Measurements from ENCODE around the gene CALHM6. TPM values are rescaled to one million over a fixed set of nuclear protein-coding genes. Genes with fewer than 3 reads are reported as not detected.

The CALHM6 gene
- total RNA-seq, 4 donors from 2014 or later: 0.76 to 4.1 (median 1.2) TPM; not detected in 1

DNA sequence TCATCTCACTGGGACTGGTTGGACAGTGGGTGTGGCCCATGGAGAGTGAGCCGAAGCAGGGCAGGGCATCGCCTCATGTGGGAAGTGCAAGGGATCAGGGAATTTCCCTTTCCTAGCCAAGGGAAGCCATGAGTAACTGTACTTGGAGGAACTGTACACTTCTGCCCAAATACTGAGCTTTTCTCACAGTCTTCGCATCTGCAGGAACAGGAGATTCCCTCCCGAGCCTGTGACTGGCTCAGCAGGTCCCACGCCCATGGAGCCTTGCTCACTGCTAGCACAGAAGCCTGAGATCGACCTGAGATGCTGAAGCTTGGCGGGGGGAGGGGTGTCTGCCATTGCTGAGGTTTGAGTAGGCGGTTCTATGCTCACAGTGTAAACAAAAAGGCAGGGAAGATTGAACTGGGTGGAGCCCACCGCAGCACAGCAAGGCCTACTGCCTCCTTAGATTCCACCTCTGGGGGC is 39.8 kb downstream of the CALHM6 start:
- Histone ChIP-seq H3K4me1 (no peaks in the 10 kb centered on the region), H3K36me3 (no peaks in the 10 kb centered on the region), H3K27ac (no peak overlapping the region), H3K9me3 (no peaks in the 10 kb centered on the region), H3K27me3 (no peaks in the 10 kb centered on the region), H3K4me3 (no peak overlapping the region)
- TF ChIP-seq POLR2AphosphoS5 (IDR thresholded peaks at IDR 0.05): no peak
- no peak for TF ChIP-seq POLR2A (IDR thresholded peaks at IDR 0.05)
- TF ChIP-seq CTCF (IDR thresholded peaks at IDR 0.05): no peak
- DNase-seq (ENCODE audit: low spot score in 2 of 2): no peak
- 23% methylated on average over 7 of the region's 9 CpGs for WGBS

GRCh38 chr6:116507324-116507723 is 46.1 kb downstream of the CALHM6 start:
- WGBS: 95% methylated on average over 3 of the region's 3 CpGs
- Histone ChIP-seq H3K27ac (no peak overlapping the region), H3K4me1 (no peaks in the 10 kb centered on the region), H3K4me3 (no peak overlapping the region), H3K36me3 (no peaks in the 10 kb centered on the region), H3K27me3 (no peaks in the 10 kb centered on the region), H3K9me3 (no peaks in the 10 kb centered on the region)
- TF ChIP-seq POLR2AphosphoS5 (IDR thresholded peaks at IDR 0.05) (no peak), EP300 (IDR thresholded peaks at IDR 0.05) (no peak), POLR2A (IDR thresholded peaks at IDR 0.05) (no peak), CTCF (IDR thresholded peaks at IDR 0.05) (no peak)
- no peak for DNase-seq (ENCODE audit: low spot score in 2 of 2)

DNA sequence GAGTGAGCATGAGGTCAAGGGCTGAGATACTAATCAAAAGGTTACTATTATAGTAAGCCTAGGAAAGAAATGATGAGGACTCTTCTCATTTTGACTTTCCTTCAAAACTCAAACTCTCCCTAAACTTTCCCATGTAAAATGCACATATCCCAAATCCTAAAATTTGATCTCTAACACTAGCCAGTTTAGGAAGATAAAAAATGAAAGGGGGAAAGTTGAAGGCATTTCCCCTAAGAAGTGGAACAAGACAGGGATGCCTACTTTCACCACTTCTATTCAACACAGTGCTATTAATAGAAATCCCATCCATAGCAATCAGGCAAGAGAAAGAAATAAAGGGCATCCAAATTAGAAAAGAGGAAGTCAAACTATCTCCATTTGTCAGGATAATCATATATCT is 47.4 kb downstream of the CALHM6 start:
- no peaks in the 10 kb centered on the region for H3K27me3 ChIP-seq
- no peak for DNase-seq (ENCODE audit: low spot score in 2 of 2)
- H3K4me3 ChIP-seq: no peak overlapping the region
- H3K4me1 ChIP-seq: no peaks in the 10 kb centered on the region
- H3K27ac ChIP-seq: no peak overlapping the region
- no peaks in the 10 kb centered on the region for H3K36me3 ChIP-seq
- TF ChIP-seq EP300 (IDR thresholded peaks at IDR 0.05) (no peak), CTCF (IDR thresholded peaks at IDR 0.05) (no peak), POLR2A (IDR thresholded peaks at IDR 0.05) (no peak), POLR2AphosphoS5 (IDR thresholded peaks at IDR 0.05) (no peak)
- no peaks in the 10 kb centered on the region for H3K9me3 ChIP-seq

DNA sequence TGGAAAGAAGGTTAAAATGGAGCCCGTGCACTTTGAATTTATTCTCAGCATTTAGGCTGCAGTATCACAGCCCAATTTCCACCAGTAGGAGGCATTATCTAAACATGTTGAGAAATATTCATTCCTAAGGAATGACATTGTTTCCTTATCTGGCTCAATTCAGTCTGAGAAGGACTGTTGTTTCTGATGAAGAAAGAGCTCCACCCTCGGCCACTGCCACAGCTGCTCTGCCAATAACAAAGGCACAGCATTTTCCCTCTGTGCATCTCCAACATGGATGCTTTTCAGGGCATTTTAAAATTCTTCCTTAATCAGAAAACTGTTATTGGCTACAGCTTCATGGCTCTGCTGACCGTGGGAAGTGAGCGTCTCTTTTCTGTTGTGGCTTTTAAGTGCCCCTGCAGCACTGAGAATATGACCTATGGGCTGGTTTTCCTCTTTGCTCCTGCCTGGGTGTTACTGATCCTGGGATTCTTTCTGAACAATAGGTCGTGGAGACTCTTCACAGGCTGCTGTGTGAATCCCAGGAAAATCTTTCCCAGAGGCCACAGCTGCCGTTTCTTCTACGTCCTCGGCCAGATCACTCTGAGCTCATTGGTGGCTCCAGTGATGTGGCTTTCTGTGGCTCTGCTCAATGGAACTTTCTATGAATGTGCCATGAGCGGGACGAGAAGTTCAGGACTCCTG is 50.4 kb downstream of the CALHM6 start, which contains the start of gene CALHM5:
Gene CALHM5 (plus strand): TSS at position 216 of the 687 bp plus-strand sequence. CDS start 58 bp downstream, at position 274.
- H3K27ac ChIP-seq: peak within 1 kb of the TSS; percentile 88
- DNase-seq (ENCODE audit: low spot score in 2 of 2): no peak
- WGBS: 52% methylated on average over 10 of the region's 10 CpGs
- peak; percentile 13 to 41 for TF ChIP-seq CTCF (IDR thresholded peaks at IDR 0.05)
- no peak for TF ChIP-seq POLR2A (IDR thresholded peaks at IDR 0.05)
- TF ChIP-seq EP300 (IDR thresholded peaks at IDR 0.05): no peak
- peak in 2 of 3 donors; percentile 5 to 40 for TF ChIP-seq POLR2AphosphoS5 (IDR thresholded peaks at IDR 0.05)
- H3K9me3 ChIP-seq: no peaks in the 10 kb centered on the region
- no peaks in the 10 kb centered on the region for H3K27me3 ChIP-seq
- peak within 1 kb of the TSS; percentile 33 for H3K4me3 ChIP-seq
- no peaks in the 10 kb centered on the region for H3K4me1 ChIP-seq
- no peaks in the 10 kb centered on the region for H3K36me3 ChIP-seq

DNA sequence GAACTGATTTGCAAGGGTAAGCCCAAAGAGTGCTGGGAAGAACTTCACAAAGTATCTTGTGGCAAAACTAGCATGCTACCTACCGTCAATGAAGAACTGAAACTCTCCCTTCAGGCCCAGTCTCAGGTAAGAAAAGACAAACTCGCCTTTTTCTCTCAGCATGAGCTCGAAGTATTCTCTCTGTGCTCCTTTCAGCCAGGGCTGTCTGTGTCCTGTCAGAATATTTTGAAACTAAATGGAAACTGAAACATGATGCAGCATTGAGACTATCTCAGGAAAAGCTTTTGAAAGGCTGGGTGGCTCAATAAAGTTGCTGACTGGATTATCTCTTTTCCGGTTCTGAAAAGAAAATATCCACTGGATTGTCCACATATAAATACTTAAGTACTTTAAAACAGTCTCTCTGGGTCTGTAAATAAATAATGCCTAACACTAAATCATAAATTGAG is 51.0 kb downstream of the CALHM6 start:
- H3K4me3 ChIP-seq: peak overlapping the region; percentile 33
- peak overlapping the region; percentile 88 for H3K27ac ChIP-seq
- no peaks in the 10 kb centered on the region for H3K4me1 ChIP-seq
- no peaks in the 10 kb centered on the region for H3K9me3 ChIP-seq
- no peaks in the 10 kb centered on the region for H3K27me3 ChIP-seq
- 49% methylated on average over 4 of the region's 4 CpGs for WGBS
- DNase-seq (ENCODE audit: low spot score in 2 of 2): no peak
- H3K36me3 ChIP-seq: no peaks in the 10 kb centered on the region
- TF ChIP-seq CTCF (IDR thresholded peaks at IDR 0.05) (no peak), POLR2A (IDR thresholded peaks at IDR 0.05) (no peak), EP300 (IDR thresholded peaks at IDR 0.05) (no peak), POLR2AphosphoS5 (IDR thresholded peaks at IDR 0.05) (no peak)
